ENCODE data around the gene RORB. TPM values are rescaled to one million over a fixed set of nuclear protein-coding genes. Genes with fewer than 3 reads are reported as not detected.
A peak's percentile ranks its signal among the peaks of the same experiment; 100 is the strongest.

RORB gene
- total and polyA plus RNA-seq, 4 donors: 0.01 to 0.05 TPM; not detected in 2

DNA sequence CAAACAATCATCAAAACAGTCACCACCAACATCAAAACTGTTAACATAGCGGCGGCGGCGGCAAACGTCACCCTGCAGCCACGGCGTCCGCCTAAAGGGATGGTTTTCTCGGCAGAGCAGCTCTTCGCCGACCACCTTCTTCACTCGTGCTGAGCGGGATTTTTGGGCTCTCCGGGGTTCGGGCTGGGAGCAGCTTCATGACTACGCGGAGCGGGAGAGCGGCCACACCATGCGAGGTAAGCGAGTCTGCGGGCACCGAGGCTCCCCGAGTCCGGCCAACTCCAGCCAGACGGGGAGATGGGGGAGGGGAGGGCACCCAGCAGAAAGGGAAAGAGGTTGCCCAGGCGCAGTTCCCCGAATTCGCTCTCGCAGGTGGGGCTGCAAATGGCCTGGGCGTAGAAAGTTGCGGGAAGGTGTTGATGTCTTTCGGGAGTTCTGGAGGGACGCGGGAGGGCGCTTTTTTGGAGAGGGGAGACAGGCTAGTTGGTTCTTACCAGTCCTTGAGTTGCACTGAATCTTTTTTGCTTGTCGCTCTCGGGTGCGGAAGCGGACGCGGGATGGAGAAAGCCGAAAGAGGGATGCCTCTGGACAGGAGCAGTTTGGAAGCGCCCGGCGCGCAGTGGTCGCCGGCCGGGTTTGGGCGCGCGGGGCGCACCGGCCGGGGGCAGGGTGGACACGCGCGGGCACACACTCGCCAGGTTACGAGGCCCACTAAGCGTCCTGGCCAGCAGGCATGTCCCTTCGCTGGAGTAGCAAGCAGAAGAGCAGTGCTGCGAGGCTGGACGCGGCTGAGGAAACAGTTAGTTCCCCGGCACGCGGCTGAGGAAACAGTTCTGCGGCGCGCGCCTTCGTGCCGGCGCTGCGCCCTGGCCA, 849 bp downstream of the RORB start (continued):
- no peak for TF ChIP-seq CTCF (IDR thresholded peaks at IDR 0.05; ENCODE audit: low read depth, low read length, missing input control)

GRCh38 chr9:74498621-74499095, 1.5 kb downstream of the RORB start:
- no peak for DNase-seq (ENCODE audit: low spot score)
- 3% methylated on average over 34 of the region's 34 CpGs for WGBS
- peaks cover 10 to 43% (median 39%) of the 10 kb centered on the region in 4 donors for H3K4me1 ChIP-seq (ENCODE audit: control insufficient read depth in 4 of 4, insufficient read depth in 4 of 4, low read length in 3 of 4)
- no peak overlapping the region for H3K9ac ChIP-seq (ENCODE audit: low read depth in 1 of 2, low read length in 2 of 2)
- no peaks in the 10 kb centered on the region for H3K36me3 ChIP-seq (ENCODE audit: control insufficient read depth in 4 of 4, insufficient read depth in 3 of 4, low read depth in 1 of 4, low read length in 3 of 4)
- H3K27ac ChIP-seq (ENCODE audit: low read depth in 1 of 2, low read length in 2 of 2): no peak overlapping the region
- peak overlapping the region in 1 of 3 donors; percentile 53 for H3K4me3 ChIP-seq (ENCODE audit: low read depth in 1 of 3, low read length in 3 of 3)
- H3K27me3 ChIP-seq (ENCODE audit: control insufficient read depth in 4 of 4, insufficient read depth in 4 of 4, low read length in 3 of 4): peaks cover 2 to 14% (median 6%) of the 10 kb centered on the region in 4 donors
- no peak for TF ChIP-seq SP1 (IDR thresholded peaks at IDR 0.05)
- TF ChIP-seq HNF4A (conservative IDR thresholded peaks at IDR 0.05): no peak
- TF ChIP-seq EGR1 (IDR thresholded peaks at IDR 0.05; ENCODE audit: low read depth in 2 of 2): no peak
- no peak for TF ChIP-seq HNF4G (IDR thresholded peaks at IDR 0.05)
- no peak for TF ChIP-seq GABPA (IDR thresholded peaks at IDR 0.05 in 1 of 2, conservative IDR thresholded peaks at IDR 0.05 in 1 of 2)
- no peaks in the 10 kb centered on the region for H3K9me3 ChIP-seq (ENCODE audit: control insufficient read depth in 4 of 4, low read length in 3 of 4)

GRCh38 chr9:74499111-74499601, 2.0 kb downstream of the RORB start:
- TF ChIP-seq CTCF (IDR thresholded peaks at IDR 0.05; ENCODE audit: low read depth, low read length, missing input control) (no peak), HNF4A (conservative IDR thresholded peaks at IDR 0.05) (no peak), SP1 (IDR thresholded peaks at IDR 0.05) (no peak), HNF4G (IDR thresholded peaks at IDR 0.05) (no peak), JUND (IDR thresholded peaks at IDR 0.05) (no peak), FOXA1 (IDR thresholded peaks at IDR 0.05) (no peak), TAF1 (conservative IDR thresholded peaks at IDR 0.05) (no peak), REST (IDR thresholded peaks at IDR 0.05) (no peak), RXRA (IDR thresholded peaks at IDR 0.05) (no peak), ZBTB33 (IDR thresholded peaks at IDR 0.05) (no peak), RAD21 (IDR thresholded peaks at IDR 0.05) (no peak), GABPA (IDR thresholded peaks at IDR 0.05 in 1 of 2, conservative IDR thresholded peaks at IDR 0.05 in 1 of 2) (no peak), FOXA2 (IDR thresholded peaks at IDR 0.05) (no peak), EGR1 (IDR thresholded peaks at IDR 0.05; ENCODE audit: low read depth in 2 of 2) (no peak), YY1 (IDR thresholded peaks at IDR 0.05) (no peak), NR2F2 (IDR thresholded peaks at IDR 0.05) (no peak)
- TF ChIP-seq, protein P1, sequence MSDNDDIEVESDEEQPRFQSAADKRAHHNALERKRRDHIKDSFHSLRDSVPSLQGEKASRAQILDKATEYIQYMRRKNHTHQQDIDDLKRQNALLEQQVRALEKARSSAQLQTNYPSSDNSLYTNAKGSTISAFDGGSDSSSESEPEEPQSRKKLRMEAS (IDR thresholded peaks at IDR 0.05): no peak
- TF ChIP-seq, protein P2, sequence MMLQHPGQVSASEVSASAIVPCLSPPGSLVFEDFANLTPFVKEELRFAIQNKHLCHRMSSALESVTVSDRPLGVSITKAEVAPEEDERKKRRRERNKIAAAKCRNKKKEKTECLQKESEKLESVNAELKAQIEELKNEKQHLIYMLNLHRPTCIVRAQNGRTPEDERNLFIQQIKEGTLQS (IDR thresholded peaks at IDR 0.05): no peak
- H3K4me1 ChIP-seq (ENCODE audit: control insufficient read depth in 4 of 4, insufficient read depth in 4 of 4, low read length in 3 of 4): peaks cover 10 to 43% (median 39%) of the 10 kb centered on the region in 4 donors
- H3K27me3 ChIP-seq (ENCODE audit: control insufficient read depth in 4 of 4, insufficient read depth in 4 of 4, low read length in 3 of 4): peaks cover 2 to 14% (median 6%) of the 10 kb centered on the region in 4 donors
- no peaks in the 10 kb centered on the region for H3K36me3 ChIP-seq (ENCODE audit: control insufficient read depth in 4 of 4, insufficient read depth in 3 of 4, low read depth in 1 of 4, low read length in 3 of 4)
- no peak overlapping the region for H3K9ac ChIP-seq (ENCODE audit: low read depth in 1 of 2, low read length in 2 of 2)
- peak overlapping the region in 1 of 3 donors; percentile 53 for H3K4me3 ChIP-seq (ENCODE audit: low read depth in 1 of 3, low read length in 3 of 3)
- H3K9me3 ChIP-seq (ENCODE audit: control insufficient read depth in 4 of 4, low read length in 3 of 4): no peaks in the 10 kb centered on the region
- no peak overlapping the region for H3K27ac ChIP-seq (ENCODE audit: low read depth in 1 of 2, low read length in 2 of 2)
- 4% methylated on average over 19 of the region's 19 CpGs for WGBS
- DNase-seq (ENCODE audit: low spot score): no peak

Data from liver (tissue), 9 donors.